Adrenal gland (tissue), 12 donors: Measurements from ENCODE around the gene NF1. TPM values are rescaled to one million over a fixed set of nuclear protein-coding genes. Genes with fewer than 3 reads are reported as not detected.

Experiments
- DNase-seq, 7 donors: peaks; one replicate each; pipeline ENCODE4 v3.0.0-alpha.2; 2019 to 2020
- H3K27ac ChIP-seq, 5 donors: fragments of 200-600 bp; sonication (generic) in 4 of 5; 1 replicate in 3 of 5; 2 replicates in 2 of 5; pipeline versions ENCODE4 v1.5.1 to v1.8.0; 2016 to 2020; ENCODE audit warnings: mild to moderate bottlenecking in 1 of 5
- H3K27me3 ChIP-seq: fragments of 200-600 bp; 2 replicates; pipeline ENCODE4 v1.8.0; 2021
- H3K36me3 ChIP-seq, 2 donors: fragments of 200-600 bp; replicated peaks in 1 of 2; 1 replicate in 1 of 2; 2 replicates in 1 of 2; pipeline versions ENCODE4 v1.5.1 to v1.8.0; 2018 to 2022
- H3K4me1 ChIP-seq, 2 donors: fragments of 200-600 bp; replicated peaks in 1 of 2; 1 replicate in 1 of 2; 2 replicates in 1 of 2; pipeline versions ENCODE4 v1.5.1 to v1.8.0; 2018 to 2021
- H3K4me3 ChIP-seq, 4 donors: fragments of 200-600 bp; sonication (generic) in 3 of 4; one replicate each; pipeline ENCODE4 v1.5.1; 2016 to 2018
- H3K9me3 ChIP-seq, 3 donors: fragments of 200-600 bp; sonication (generic) in 1 of 3; replicated peaks in 1 of 3; 1 replicate in 2 of 3; 2 replicates in 1 of 3; pipeline versions ENCODE4 v1.5.1 to v1.8.0; 2016 to 2021
- CTCF ChIP-seq, 6 experiments: fragments of 450-650 bp in 4 of 6; fragments of 200-600 bp in 2 of 6; sonication (generic) in 1 of 6; IDR thresholded peaks; 1 replicate in 5 of 6; 2 replicates in 1 of 6; pipeline versions ENCODE4 v1.5.1 to v1.8.0; 2016 to 2021; ENCODE audit warnings: antibody characterized with exemption in 6 of 6, mild to moderate bottlenecking in 2 of 6, moderate library complexity in 1 of 6
- POLR2A ChIP-seq, 2 donors: fragments of 450-650 bp; IDR thresholded peaks; one replicate each; pipeline ENCODE4 v1.6.1; 2017; ENCODE audit warnings: antibody characterized with exemption in 2 of 2, mild to moderate bottlenecking in 2 of 2, moderate library complexity in 1 of 2
- WGBS, 4 donors: extraction: QIAGEN DNeasy Blood & Tissue Kit in 2 of 4; methylation state at CpG; one replicate each; pipeline versions ENCODE4 v1.1.5 to v1.1.7; 2013 to 2017; 5-methylcytosine and 5-hydroxymethylcytosine counted together
- intact Hi-C, 2 donors: fragments of 100-400 bp; cut with DNase I; formaldehyde crosslinking; loops; one replicate each; pipeline versions ENCODE4 v1.14.1 to v1.15.0; 2022 to 2023
- polyA plus RNA-seq, 3 donors: library from polyadenylated mRNA; stranded (reverse); fragments of 200-250 nt in 2 of 3; fragments of 350-450 nt in 1 of 3; fragmentation: Illumina TruSeq in 1 of 3; extraction: RNeasy Lipid Tissue Mini Kit (QIAGEN cat#74804) in 1 of 3; gene quantifications; one replicate each; pipeline ENCODE4 v1.2.3, GENCODE V29; 2013 to 2014
- total RNA-seq, 9 donors: library from RNA; depleted of rRNA in 4 of 9; stranded (reverse); fragments of >200 nt in 4 of 9; fragments of 120-200 nt in 1 of 9; fragmentation: NEBNext Ultra II Directional in 1 of 9; extraction: Animal tissue kit (Norgen Biotek cat#: 25700) in 1 of 9; gene quantifications; one replicate each; pipeline versions ENCODE4 v1.1.0 to v1.2.4, GENCODE V29; 2013 to 2023
- donor health status: healthy with polysubstance abuse.
- donor health status: Bipolar disorder and iron deficiency.
- donor health status: DM: yes; HTN: yes; CAD: no.
- donor health status: DM: no; HTN: no; CAD: no.
- donor health status: DM: no; HTN: no; CAD: no.
- donor health status: DM: yes; HTN: yes; CAD: no.

NF1 gene
- total and polyA plus RNA-seq, 12 donors = 8.8 to 91.3 (median 53.5) TPM

- Histone ChIP-seq H3K9me3 (no peaks in the 10 kb centered on the region), H3K27ac (no peak overlapping the region), H3K4me3 (no peak overlapping the region), H3K4me1 (no peaks in the 10 kb centered on the region), H3K27me3 (peaks cover 11% of the 10 kb centered on the region), H3K36me3 (no peaks in the 10 kb centered on the region)
- TF ChIP-seq POLR2A (IDR thresholded peaks at IDR 0.05) = no peak
- TF ChIP-seq CTCF (IDR thresholded peaks at IDR 0.05) = no peak
- peak in 1 of 7 donors; percentile 40 for DNase-seq
- 74 to 85% (median 82%) methylated on average over 7 of the region's 7 CpGs for WGBS, 4 donors
- intact Hi-C loops = no loop called here
Observed at GRCh38 chr17:31393749-31394146, 299.0 kb downstream of the NF1 start.

GRCh38 chr17:31394544-31394943 is 299.8 kb downstream of the NF1 start:
- H3K27me3 ChIP-seq = peaks cover 11% of the 10 kb centered on the region
- peak; percentile 50 to 76 (median 71) for DNase-seq

GRCh38 chr17:31397256-31397939 is 302.6 kb downstream of the NF1 start:
- H3K4me1 ChIP-seq = no peaks in the 10 kb centered on the region
- H3K27me3 ChIP-seq = peaks cover 7% of the 10 kb centered on the region
- no peaks in the 10 kb centered on the region for H3K9me3 ChIP-seq
- no peaks in the 10 kb centered on the region for H3K36me3 ChIP-seq
- WGBS, 4 donors = 77 to 88% (median 82%) methylated on average over 7 to 8 of the region's 8 CpGs
- H3K27ac ChIP-seq = no peak overlapping the region
- TF ChIP-seq CTCF (IDR thresholded peaks at IDR 0.05) (no peak), POLR2A (IDR thresholded peaks at IDR 0.05) (no peak)
- DNase-seq = peak in 1 of 7 donors; percentile 20
- H3K4me3 ChIP-seq = no peak overlapping the region
- intact Hi-C loops = no loop called here

More at GRCh38 chr17:31394544-31394943, 299.8 kb downstream of the NF1 start:
- Histone ChIP-seq H3K36me3 (no peaks in the 10 kb centered on the region), H3K9me3 (no peaks in the 10 kb centered on the region), H3K4me3 (no peak overlapping the region), H3K4me1 (no peaks in the 10 kb centered on the region), H3K27ac (no peak overlapping the region)
- WGBS, 4 donors = 16 to 21% (median 16%) methylated on average over 11 of the region's 11 CpGs
- intact Hi-C loops = no loop called here
- TF ChIP-seq POLR2A (IDR thresholded peaks at IDR 0.05) (no peak), CTCF (IDR thresholded peaks at IDR 0.05) (no peak)

GRCh38 chr17:31398381-31399311 is 303.9 kb downstream of the NF1 start:
- intact Hi-C loops = no loop called here
- peak in 1 of 7 donors; percentile 34 for DNase-seq
- H3K27ac ChIP-seq = no peak overlapping the region
- no peaks in the 10 kb centered on the region for H3K4me1 ChIP-seq
- H3K36me3 ChIP-seq = no peaks in the 10 kb centered on the region
- H3K9me3 ChIP-seq = no peaks in the 10 kb centered on the region
- TF ChIP-seq CTCF (IDR thresholded peaks at IDR 0.05) (no peak), POLR2A (IDR thresholded peaks at IDR 0.05) (no peak)
- no peaks in the 10 kb centered on the region for H3K27me3 ChIP-seq
- 76 to 80% (median 77%) methylated on average over 12 to 21 of the region's 21 CpGs for WGBS, 4 donors
- no peak overlapping the region for H3K4me3 ChIP-seq
